Measurements from ENCODE around the gene NEB.
"Not testable (repeated sequence)": the region's sequence is repeated elsewhere in the genome, so short reads cannot be mapped to it uniquely, and the experiment has no call there.

Gene NEB

DNA sequence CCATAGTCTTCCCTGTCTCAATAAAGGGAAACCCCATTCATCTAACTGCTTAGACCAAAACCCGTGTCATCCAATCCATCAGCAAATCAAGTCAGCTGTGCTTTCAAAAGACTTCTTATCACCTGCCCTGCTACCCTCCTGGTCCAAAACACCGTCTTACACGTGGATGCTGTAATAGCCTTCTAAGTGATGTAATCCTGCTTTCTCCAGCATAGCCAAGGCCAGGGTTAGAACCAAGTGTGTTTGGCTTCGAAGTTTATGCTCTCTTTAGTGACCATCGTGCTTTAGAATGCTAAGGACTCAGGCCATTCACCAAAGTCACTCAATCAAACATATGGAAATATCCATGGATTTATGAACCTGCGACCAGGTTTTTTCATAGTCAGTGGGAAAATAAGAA, 25.5 kb downstream of the NEB start:
- H3K36me3 ChIP-seq (ENCODE audit: control insufficient read depth in 1 of 2, insufficient read depth in 2 of 2, low read length in 2 of 2) = no peaks in the 10 kb centered on the region
- no peak overlapping the region for H3K4me3 ChIP-seq (ENCODE audit: low read depth in 1 of 2, low read length in 2 of 2)
- H3K27me3 ChIP-seq (ENCODE audit: control insufficient read depth in 1 of 2, insufficient read depth in 2 of 2, low read length in 2 of 2) = no peaks in the 10 kb centered on the region
- no peak overlapping the region for H3K9ac ChIP-seq (ENCODE audit: low read depth in 1 of 2, low read length in 2 of 2)
- H3K4me1 ChIP-seq (ENCODE audit: control insufficient read depth in 1 of 2, insufficient read depth in 2 of 2, low read length in 2 of 2) = no peaks in the 10 kb centered on the region
- H3K9me3 ChIP-seq (ENCODE audit: control insufficient read depth in 1 of 2, low read length in 2 of 2) = no peaks in the 10 kb centered on the region
- no peak overlapping the region for H3K27ac ChIP-seq (ENCODE audit: low read depth, low read length)

DNA sequence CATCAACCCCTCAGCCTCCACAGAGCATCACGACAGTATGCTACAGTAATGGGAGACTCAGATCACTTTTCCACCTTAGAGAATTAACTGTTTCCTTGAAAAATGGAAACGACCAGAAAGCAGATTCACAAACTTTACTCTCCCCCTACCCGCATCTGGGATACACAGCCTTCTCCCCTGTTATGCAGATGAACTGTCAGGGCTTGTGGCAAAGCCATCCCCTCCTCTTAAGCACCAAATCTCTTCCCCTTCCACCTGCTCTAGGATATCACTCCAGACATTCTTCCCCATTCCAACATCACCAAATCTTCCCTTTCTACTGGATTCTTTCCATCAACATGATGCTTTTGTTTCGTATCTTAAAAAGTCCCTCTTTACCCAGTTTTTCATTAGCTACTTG, 26.4 kb downstream of the NEB start:
- Histone ChIP-seq H3K4me1 (ENCODE audit: control insufficient read depth in 1 of 2, insufficient read depth in 2 of 2, low read length in 2 of 2) (no peaks in the 10 kb centered on the region), H3K9ac (ENCODE audit: low read depth in 1 of 2, low read length in 2 of 2) (no peak overlapping the region), H3K9me3 (ENCODE audit: control insufficient read depth in 1 of 2, low read length in 2 of 2) (no peaks in the 10 kb centered on the region), H3K4me3 (ENCODE audit: low read depth in 1 of 2, low read length in 2 of 2) (no peak overlapping the region), H3K36me3 (ENCODE audit: control insufficient read depth in 1 of 2, insufficient read depth in 2 of 2, low read length in 2 of 2) (no peaks in the 10 kb centered on the region), H3K27ac (ENCODE audit: low read depth, low read length) (no peak overlapping the region), H3K27me3 (ENCODE audit: control insufficient read depth in 1 of 2, insufficient read depth in 2 of 2, low read length in 2 of 2) (no peaks in the 10 kb centered on the region)

GRCh38 chr2:151704480-151704961, 29.8 kb downstream of the NEB start:
- H3K27me3 ChIP-seq (ENCODE audit: control insufficient read depth in 1 of 2, insufficient read depth in 2 of 2, low read length in 2 of 2); H3K9ac ChIP-seq (ENCODE audit: low read depth in 1 of 2, low read length in 2 of 2); H3K9me3 ChIP-seq (ENCODE audit: control insufficient read depth in 1 of 2, low read length in 2 of 2); H3K4me3 ChIP-seq (ENCODE audit: low read depth in 1 of 2, low read length in 2 of 2); H3K36me3 ChIP-seq (ENCODE audit: control insufficient read depth in 1 of 2, insufficient read depth in 2 of 2, low read length in 2 of 2); H3K4me1 ChIP-seq (ENCODE audit: control insufficient read depth in 1 of 2, insufficient read depth in 2 of 2, low read length in 2 of 2); H3K27ac ChIP-seq (ENCODE audit: low read depth, low read length): not testable (repeated sequence)

GRCh38 chr2:151698134-151698533, 36.1 kb downstream of the NEB start:
- not testable (repeated sequence) for H3K27me3 ChIP-seq (ENCODE audit: control insufficient read depth in 1 of 2, insufficient read depth in 2 of 2, low read length in 2 of 2)

DNA sequence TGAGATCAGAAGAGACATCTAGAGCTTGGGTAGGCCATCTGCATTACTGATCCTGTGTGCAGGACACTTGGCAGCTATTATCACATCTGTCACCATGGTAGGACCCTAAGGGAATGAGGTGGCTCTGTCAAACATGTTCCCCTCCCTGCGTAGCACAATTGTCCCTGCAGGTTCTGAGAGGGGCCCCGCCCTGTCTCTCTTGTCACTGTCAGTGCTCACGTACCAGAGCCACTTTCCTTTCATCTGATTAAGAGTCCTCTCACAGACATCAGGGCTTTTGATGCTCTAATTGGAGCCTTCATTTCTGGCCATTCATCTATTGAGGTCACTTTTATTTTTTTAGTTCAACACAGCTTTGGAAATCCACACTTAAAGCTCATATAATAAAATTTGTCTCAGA, 38.5 kb downstream of the NEB start:
- no peaks in the 10 kb centered on the region for H3K27me3 ChIP-seq (ENCODE audit: control insufficient read depth in 1 of 2, insufficient read depth in 2 of 2, low read length in 2 of 2)

More at GRCh38 chr2:151698134-151698533, 36.1 kb downstream of the NEB start:
- not testable (repeated sequence) for H3K9ac ChIP-seq (ENCODE audit: low read depth in 1 of 2, low read length in 2 of 2); H3K9me3 ChIP-seq (ENCODE audit: control insufficient read depth in 1 of 2, low read length in 2 of 2); H3K27ac ChIP-seq (ENCODE audit: low read depth, low read length); H3K4me3 ChIP-seq (ENCODE audit: low read depth in 1 of 2, low read length in 2 of 2); H3K4me1 ChIP-seq (ENCODE audit: control insufficient read depth in 1 of 2, insufficient read depth in 2 of 2, low read length in 2 of 2); H3K36me3 ChIP-seq (ENCODE audit: control insufficient read depth in 1 of 2, insufficient read depth in 2 of 2, low read length in 2 of 2)

GRCh38 chr2:151691631-151692030, 42.6 kb downstream of the NEB start:
- Histone ChIP-seq H3K9ac (ENCODE audit: low read depth in 1 of 2, low read length in 2 of 2) (no peak overlapping the region), H3K27ac (ENCODE audit: low read depth, low read length) (no peak overlapping the region), H3K36me3 (ENCODE audit: control insufficient read depth in 1 of 2, insufficient read depth in 2 of 2, low read length in 2 of 2) (no peaks in the 10 kb centered on the region), H3K9me3 (ENCODE audit: control insufficient read depth in 1 of 2, low read length in 2 of 2) (no peaks in the 10 kb centered on the region), H3K4me3 (ENCODE audit: low read depth in 1 of 2, low read length in 2 of 2) (no peak overlapping the region), H3K4me1 (ENCODE audit: control insufficient read depth in 1 of 2, insufficient read depth in 2 of 2, low read length in 2 of 2) (no peaks in the 10 kb centered on the region), H3K27me3 (ENCODE audit: control insufficient read depth in 1 of 2, insufficient read depth in 2 of 2, low read length in 2 of 2) (no peaks in the 10 kb centered on the region)

More for the DNA sequence above, 38.5 kb downstream of the NEB start:
- H3K4me3 ChIP-seq (ENCODE audit: low read depth in 1 of 2, low read length in 2 of 2) = no peak overlapping the region
- no peak overlapping the region for H3K27ac ChIP-seq (ENCODE audit: low read depth, low read length)
- no peaks in the 10 kb centered on the region for H3K36me3 ChIP-seq (ENCODE audit: control insufficient read depth in 1 of 2, insufficient read depth in 2 of 2, low read length in 2 of 2)
- H3K9ac ChIP-seq (ENCODE audit: low read depth in 1 of 2, low read length in 2 of 2) = no peak overlapping the region
- H3K9me3 ChIP-seq (ENCODE audit: control insufficient read depth in 1 of 2, low read length in 2 of 2) = no peaks in the 10 kb centered on the region
- H3K4me1 ChIP-seq (ENCODE audit: control insufficient read depth in 1 of 2, insufficient read depth in 2 of 2, low read length in 2 of 2) = no peaks in the 10 kb centered on the region

DNA sequence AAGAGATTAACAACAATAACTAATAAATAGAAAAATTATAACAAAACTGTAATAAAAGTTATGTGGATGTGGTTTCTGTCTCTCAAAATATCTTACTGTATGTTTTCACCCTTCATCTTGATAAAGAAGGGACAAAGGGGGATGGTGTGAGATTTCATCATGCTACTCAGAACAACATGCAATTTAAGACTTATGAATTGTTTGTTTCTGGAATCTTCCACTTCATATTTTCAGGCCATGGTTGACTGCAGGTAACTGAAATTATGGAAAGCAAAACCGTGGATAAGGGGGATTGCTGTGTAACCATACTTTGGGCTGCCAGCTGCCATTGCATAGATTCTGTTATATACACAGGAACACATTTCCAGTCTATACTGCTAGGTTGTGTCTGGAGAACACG, 45.6 kb downstream of the NEB start:
- no peaks in the 10 kb centered on the region for H3K36me3 ChIP-seq (ENCODE audit: control insufficient read depth in 1 of 2, insufficient read depth in 2 of 2, low read length in 2 of 2)
- H3K27ac ChIP-seq (ENCODE audit: low read depth, low read length) = no peak overlapping the region
- H3K4me1 ChIP-seq (ENCODE audit: control insufficient read depth in 1 of 2, insufficient read depth in 2 of 2, low read length in 2 of 2) = no peaks in the 10 kb centered on the region
- no peak overlapping the region for H3K9ac ChIP-seq (ENCODE audit: low read depth in 1 of 2, low read length in 2 of 2)
- no peak overlapping the region for H3K4me3 ChIP-seq (ENCODE audit: low read depth in 1 of 2, low read length in 2 of 2)
- no peaks in the 10 kb centered on the region for H3K27me3 ChIP-seq (ENCODE audit: control insufficient read depth in 1 of 2, insufficient read depth in 2 of 2, low read length in 2 of 2)
- H3K9me3 ChIP-seq (ENCODE audit: control insufficient read depth in 1 of 2, low read length in 2 of 2) = no peaks in the 10 kb centered on the region

DNA sequence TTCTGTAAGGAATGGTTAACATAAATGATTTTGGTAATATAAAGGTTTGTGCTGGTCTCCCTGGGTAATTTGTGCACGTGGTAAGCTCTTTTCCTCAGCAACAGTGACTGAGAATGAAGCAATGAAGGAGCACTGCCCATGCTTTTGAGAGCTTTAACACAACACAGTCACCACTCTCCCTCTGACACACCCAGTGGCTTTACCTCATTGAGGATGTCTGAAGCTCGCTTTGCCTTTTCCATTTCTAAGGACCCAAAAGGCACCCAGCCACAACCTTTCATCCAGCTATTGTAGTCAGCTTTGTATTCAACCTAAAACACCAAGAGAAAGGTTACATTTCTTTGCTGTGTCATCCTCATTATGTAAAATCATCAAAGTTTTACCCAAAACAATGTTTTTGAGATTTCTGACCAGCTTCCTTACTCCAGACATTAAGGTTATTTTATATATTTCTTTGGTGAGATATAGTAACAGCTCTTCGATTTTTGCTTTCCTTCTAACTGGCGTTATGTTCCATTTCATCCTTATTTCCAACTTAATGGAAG, 51.7 kb downstream of the NEB start:
- H3K9ac ChIP-seq (ENCODE audit: low read depth in 1 of 2, low read length in 2 of 2) = no peak overlapping the region
- no peaks in the 10 kb centered on the region for H3K27me3 ChIP-seq (ENCODE audit: control insufficient read depth in 1 of 2, insufficient read depth in 2 of 2, low read length in 2 of 2)
- H3K9me3 ChIP-seq (ENCODE audit: control insufficient read depth in 1 of 2, low read length in 2 of 2) = no peaks in the 10 kb centered on the region
- H3K4me3 ChIP-seq (ENCODE audit: low read depth in 1 of 2, low read length in 2 of 2) = no peak overlapping the region
- no peak overlapping the region for H3K27ac ChIP-seq (ENCODE audit: low read depth, low read length)
- no peaks in the 10 kb centered on the region for H3K36me3 ChIP-seq (ENCODE audit: control insufficient read depth in 1 of 2, insufficient read depth in 2 of 2, low read length in 2 of 2)
- H3K4me1 ChIP-seq (ENCODE audit: control insufficient read depth in 1 of 2, insufficient read depth in 2 of 2, low read length in 2 of 2) = no peaks in the 10 kb centered on the region

DNA sequence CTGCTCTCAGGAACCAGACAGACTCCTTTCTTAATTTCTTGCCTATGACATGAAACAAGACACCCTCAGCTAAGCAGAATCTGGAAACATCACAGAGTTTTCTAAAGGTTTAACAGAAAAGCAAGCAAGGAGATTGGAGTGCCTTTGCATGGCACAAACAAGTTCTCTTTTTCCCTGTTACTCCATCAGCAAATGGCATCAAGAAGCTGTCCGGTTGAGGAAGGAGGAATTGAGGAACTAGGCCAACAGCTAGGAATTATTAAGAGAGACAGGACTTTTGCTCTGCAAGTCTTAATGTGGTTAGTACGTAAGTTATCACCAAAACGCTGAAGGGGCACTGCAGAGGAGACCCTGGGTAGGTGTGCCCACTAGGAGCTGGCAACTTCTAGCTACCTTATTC, 53.2 kb downstream of the NEB start:
- H3K9me3 ChIP-seq (ENCODE audit: control insufficient read depth in 1 of 2, low read length in 2 of 2) = no peaks in the 10 kb centered on the region
- no peaks in the 10 kb centered on the region for H3K27me3 ChIP-seq (ENCODE audit: control insufficient read depth in 1 of 2, insufficient read depth in 2 of 2, low read length in 2 of 2)
- H3K9ac ChIP-seq (ENCODE audit: low read depth in 1 of 2, low read length in 2 of 2) = no peak overlapping the region
- H3K4me3 ChIP-seq (ENCODE audit: low read depth in 1 of 2, low read length in 2 of 2) = no peak overlapping the region
- H3K27ac ChIP-seq (ENCODE audit: low read depth, low read length) = no peak overlapping the region
- no peaks in the 10 kb centered on the region for H3K4me1 ChIP-seq (ENCODE audit: control insufficient read depth in 1 of 2, insufficient read depth in 2 of 2, low read length in 2 of 2)
- no peaks in the 10 kb centered on the region for H3K36me3 ChIP-seq (ENCODE audit: control insufficient read depth in 1 of 2, insufficient read depth in 2 of 2, low read length in 2 of 2)

DNA sequence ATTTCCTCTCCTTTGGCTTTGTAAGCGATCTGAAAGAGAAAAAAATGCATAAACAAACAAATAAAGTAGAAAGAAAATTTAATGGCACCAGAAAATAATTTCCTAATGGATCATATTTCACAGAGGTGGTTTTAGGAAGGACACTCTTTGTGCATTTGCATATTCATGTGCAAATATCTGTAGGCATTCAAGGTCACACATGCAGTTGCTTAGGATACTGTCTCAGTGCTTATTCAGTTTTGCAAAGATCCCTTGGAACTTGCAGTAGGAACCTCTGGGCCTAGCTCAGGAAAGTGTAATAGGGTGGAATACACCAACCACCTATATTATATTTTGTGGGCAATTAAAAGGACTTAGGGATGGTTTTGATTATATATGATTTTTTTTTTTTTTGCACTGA, 54.3 kb downstream of the NEB start:
- H3K9ac ChIP-seq (ENCODE audit: low read depth in 1 of 2, low read length in 2 of 2) = no peak overlapping the region
- no peak overlapping the region for H3K27ac ChIP-seq (ENCODE audit: low read depth, low read length)
- H3K9me3 ChIP-seq (ENCODE audit: control insufficient read depth in 1 of 2, low read length in 2 of 2) = no peaks in the 10 kb centered on the region
- H3K36me3 ChIP-seq (ENCODE audit: control insufficient read depth in 1 of 2, insufficient read depth in 2 of 2, low read length in 2 of 2) = no peaks in the 10 kb centered on the region
- no peaks in the 10 kb centered on the region for H3K27me3 ChIP-seq (ENCODE audit: control insufficient read depth in 1 of 2, insufficient read depth in 2 of 2, low read length in 2 of 2)
- no peak overlapping the region for H3K4me3 ChIP-seq (ENCODE audit: low read depth in 1 of 2, low read length in 2 of 2)
- no peaks in the 10 kb centered on the region for H3K4me1 ChIP-seq (ENCODE audit: control insufficient read depth in 1 of 2, insufficient read depth in 2 of 2, low read length in 2 of 2)

DNA sequence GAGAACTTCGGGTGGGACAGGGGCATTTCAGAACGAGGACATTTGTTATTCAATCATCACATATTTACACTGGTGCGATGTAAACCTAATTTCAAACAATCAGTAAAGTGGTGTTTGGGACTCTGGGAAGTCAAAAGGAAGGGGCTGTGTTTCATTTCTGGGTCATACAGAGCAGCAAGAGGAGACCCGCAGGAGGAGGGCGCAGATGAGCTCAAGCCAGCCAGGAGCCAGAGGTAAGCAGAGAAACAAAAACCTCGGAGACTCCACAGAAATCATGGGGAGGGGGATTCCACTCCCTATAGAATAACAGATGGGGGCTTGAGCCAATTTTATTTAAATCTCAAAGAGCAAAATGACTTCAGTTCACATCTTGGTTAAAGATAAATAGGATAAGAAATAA, 55.4 kb downstream of the NEB start:
- H3K27me3 ChIP-seq (ENCODE audit: control insufficient read depth in 1 of 2, insufficient read depth in 2 of 2, low read length in 2 of 2) = no peaks in the 10 kb centered on the region
- no peak overlapping the region for H3K27ac ChIP-seq (ENCODE audit: low read depth, low read length)
- H3K9ac ChIP-seq (ENCODE audit: low read depth in 1 of 2, low read length in 2 of 2) = no peak overlapping the region
- H3K36me3 ChIP-seq (ENCODE audit: control insufficient read depth in 1 of 2, insufficient read depth in 2 of 2, low read length in 2 of 2) = no peaks in the 10 kb centered on the region
- no peaks in the 10 kb centered on the region for H3K4me1 ChIP-seq (ENCODE audit: control insufficient read depth in 1 of 2, insufficient read depth in 2 of 2, low read length in 2 of 2)
- H3K9me3 ChIP-seq (ENCODE audit: control insufficient read depth in 1 of 2, low read length in 2 of 2) = no peaks in the 10 kb centered on the region
- H3K4me3 ChIP-seq (ENCODE audit: low read depth in 1 of 2, low read length in 2 of 2) = no peak overlapping the region
